ENCODE data around the gene NMNAT1.
"Not testable (repeated sequence)": the region's sequence is repeated elsewhere in the genome, so short reads cannot be mapped to it uniquely, and the experiment has no call there.

NMNAT1 gene

DNA sequence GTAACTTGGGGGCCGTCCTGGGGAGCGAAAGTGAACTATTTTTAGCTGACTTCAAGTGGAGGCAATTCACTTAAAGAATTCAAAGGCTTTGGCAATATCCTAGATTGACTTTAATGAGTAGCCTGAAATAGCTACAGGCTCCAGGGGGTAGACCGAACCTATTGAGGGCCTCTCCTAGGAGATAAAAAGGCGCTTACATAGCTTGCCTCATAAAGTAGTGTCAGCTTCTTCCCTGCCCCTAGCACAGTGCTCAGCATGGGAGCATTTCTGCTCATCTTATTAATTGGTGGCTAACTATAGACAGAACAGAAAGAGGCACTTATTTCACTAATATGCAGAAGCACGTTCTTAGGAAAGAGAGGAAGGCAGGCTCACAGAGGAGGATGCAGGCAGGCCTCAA lies 20.9 kb upstream of the NMNAT1 start:
- FAIRE-seq: no peak

DNA sequence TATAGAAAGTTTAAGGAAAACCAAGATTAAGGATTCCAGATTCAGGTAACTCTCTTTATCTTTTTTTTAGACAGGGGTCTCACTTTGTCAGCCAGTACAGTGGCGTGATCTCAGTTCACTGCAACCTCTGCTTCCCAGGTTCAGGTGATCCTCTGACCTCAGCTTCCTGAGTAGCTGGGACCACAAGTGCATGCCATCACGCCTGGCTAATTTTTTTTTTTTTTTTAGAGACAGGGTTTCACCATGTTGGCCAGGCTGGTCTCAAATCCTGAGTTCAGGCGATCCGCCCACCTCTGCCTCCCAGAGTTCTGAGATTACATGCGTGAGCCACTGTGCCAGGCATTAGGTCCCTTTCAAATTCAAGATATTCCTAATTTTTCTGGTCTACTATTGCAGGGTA lies 16.0 kb upstream of the NMNAT1 start:
- no peak for FAIRE-seq

DNA sequence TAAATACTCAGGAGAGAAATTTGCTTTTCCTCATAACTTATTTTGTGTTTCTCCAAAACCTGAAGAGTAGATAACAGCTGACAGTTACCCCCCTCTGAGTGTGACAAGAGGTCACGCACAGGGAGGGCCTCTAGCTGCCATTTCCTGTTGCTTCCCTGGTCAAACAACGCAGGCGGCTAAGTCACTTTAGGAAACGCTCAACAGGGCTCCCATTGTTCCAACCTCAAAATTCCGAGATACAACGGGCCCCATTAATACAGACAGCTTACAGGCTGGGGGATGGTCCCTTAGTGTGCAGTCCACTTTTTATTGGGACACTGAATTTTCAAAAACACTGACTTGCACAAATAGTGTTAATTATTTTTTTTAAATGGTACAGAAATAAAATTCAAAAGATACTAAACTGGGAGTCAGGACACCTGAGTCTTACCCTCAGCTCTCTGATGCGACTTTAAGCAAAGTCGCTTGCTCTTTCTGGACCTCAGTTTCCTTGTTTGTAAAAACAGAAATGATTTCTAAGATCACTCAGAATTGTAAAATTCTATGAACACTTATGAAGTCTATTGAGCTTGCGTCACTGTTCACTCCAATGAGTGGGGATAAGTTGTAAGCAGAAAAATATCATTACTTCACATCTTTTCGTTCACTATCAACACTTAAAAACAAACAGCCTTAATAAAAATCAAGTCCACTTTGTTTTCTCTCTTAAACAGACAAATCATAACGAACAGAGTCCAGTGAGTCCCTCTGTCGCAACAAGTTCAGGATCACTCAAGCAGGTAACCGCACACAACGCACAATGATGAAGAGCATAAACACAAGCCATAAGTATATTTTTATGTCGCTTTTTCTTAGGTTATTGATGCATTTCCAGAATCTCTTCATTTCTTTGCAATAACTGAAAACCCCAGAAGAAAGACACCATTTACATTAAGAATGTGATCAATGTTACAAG lies 13.6 kb upstream of the NMNAT1 start:
- FAIRE-seq: no peak

DNA sequence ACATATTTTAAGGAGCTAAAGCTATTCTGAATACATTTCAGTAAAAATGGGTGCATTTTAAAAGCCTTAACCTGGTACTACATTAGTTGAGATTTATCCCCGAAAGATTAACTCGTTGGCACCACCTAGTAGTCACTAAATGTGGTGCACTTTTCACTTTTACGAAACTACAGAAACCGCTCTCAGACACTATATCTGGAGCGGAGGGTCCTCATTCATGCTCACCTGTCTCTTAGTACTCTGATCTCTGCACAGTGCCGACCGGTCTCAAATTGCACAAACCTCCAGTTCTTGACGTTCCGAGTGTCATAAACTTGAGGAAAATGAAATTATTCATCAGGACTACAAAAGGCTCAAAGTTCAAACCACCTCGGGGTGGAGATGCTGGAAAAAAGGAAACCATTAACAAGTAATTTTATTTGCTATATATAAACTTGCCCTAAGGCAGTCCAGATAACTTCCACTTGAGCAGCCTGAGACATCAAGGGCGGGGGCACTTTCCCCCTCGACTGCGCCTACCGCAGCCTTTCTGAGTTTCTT lies 806 bp upstream of the NMNAT1 start:
- peak; percentile 62 for FAIRE-seq

DNA sequence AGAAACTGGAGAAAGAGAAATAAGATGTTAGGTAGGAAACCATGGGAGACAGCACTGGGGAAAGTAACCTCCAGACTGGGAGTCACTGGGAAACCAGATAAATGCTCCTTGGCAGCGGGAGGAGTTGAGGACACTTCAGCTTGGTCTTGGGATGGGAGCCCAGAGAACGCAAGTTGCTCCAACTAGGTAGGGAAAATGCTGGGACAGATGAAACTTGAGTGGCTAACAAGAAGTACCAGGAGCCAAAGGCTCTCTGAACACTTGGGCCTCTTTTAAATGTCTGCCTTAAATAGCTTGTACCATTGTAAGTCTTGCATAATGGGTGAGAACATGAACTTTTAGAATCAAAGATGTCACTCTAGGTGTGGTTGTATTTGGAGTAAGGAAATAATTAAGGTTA lies 3.0 kb downstream of the NMNAT1 start:
- FAIRE-seq: no peak

DNA sequence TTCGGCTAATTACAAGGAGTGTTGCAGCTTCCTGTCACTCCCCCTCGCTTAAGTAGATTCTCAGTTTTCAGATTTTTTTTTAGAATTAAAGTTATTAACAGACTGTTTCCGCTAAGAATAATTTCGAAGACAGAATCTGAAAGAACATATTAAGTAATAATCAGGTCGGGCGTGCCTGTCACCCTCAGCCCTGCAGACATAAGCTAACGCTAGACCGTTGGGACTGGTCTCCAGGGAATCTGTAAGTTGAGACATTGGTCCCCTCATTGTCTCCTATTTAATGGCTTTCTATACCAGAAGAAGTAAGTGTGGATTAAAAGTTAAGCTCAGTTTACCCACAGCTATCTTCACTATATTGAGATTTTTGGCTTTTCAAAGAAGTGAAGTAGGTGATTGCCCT lies 14.5 kb downstream of the NMNAT1 start:
- no peak for FAIRE-seq

DNA sequence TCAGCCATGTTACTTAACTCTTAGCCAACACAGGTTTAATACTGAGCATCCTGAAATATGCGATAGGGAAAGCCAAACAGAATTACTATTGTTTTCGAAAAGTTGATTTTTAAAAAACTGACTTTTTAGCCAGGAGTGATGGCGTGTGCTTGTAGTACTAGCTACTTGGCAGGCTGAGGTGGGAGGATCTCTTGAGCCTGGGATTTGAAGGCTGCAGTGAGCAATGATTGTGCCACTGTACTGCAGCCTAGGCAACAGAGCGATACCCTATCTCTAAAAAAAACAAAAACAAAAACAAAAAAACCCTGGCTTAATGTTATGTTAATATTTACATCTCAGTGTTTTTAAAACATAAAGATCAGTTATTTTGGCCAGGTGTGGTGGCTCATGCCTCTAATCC lies 16.7 kb downstream of the NMNAT1 start:
- no peak for FAIRE-seq

DNA sequence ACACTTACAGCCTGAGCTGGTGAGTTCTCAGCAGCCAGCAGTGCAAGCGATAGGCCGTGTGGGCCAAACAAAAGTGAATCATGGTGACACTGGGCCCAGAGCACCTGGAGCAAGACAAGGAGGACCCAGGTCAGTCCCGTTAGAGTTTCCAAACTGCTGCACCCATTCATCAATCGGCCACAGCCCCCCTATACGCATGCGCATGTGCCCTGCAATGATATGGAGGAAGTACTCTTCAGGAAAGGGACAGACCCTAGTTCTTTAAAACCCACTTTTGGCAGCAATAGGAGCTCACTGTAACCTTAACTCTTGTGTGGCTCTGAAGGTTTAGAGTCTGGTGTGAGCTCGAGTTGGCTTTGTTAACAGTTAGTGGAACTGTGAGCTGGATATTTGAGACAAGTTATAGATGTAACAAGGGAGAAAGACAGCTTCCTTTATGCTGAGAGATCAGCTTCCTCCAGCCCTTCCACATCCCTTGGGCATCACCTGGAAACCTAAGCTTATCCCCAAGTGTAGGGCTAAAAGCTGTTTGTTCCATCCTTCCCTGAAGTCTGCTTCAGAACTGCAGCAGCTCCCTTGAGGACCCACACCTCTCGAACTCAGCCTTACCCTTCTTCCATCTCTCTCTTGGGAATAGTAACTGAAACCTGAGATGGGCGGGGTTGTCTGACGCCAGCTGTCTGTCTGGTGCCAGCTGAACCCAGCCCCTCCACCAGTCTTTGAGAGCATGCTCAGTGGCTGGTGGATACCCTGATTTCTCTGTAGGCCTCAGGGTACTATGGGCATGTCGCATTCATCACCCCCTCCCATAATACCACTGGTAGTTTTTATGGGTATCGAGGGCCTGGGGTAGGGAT lies 17.7 kb downstream of the NMNAT1 start:
- no peak for FAIRE-seq

DNA sequence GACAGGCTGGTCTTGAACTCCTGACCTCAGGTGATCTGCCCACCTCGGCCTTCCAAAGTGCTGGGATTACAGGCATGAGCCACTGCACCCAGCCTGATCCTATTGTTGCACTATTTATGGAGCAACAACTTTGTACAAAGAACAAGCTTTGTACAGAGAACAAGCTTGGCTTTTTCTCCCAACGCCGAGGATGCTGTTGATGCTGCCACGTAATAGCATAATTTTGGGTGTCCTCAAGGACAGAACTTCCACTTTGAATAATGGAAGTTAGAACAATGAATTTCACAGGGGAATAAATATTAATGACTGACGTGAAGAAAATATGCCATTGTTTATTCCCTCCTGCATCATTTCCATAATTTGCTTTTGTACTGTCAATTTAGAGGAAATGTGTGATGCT lies 41.0 kb downstream of the NMNAT1 start:
- FAIRE-seq: no peak

DNA sequence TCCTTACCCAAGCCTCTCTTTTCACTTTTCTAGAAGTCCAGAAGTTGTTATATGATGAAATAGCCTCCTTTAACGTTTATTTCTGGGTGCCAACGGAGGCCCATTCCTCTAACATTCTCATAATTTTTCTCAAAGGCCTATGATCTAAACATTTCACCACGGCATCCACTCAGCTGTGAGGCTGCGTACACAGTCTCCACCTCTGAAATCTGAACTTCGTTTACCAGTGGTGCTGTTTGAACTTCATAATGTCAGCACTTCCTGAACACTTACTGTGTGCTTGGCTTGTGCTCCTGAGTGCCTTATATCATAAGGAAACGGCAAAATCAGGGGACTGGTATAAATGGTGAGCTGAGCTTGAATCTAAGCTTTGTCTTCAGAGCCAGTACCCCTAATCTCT lies 41.7 kb downstream of the NMNAT1 start:
- no peak for FAIRE-seq

DNA sequence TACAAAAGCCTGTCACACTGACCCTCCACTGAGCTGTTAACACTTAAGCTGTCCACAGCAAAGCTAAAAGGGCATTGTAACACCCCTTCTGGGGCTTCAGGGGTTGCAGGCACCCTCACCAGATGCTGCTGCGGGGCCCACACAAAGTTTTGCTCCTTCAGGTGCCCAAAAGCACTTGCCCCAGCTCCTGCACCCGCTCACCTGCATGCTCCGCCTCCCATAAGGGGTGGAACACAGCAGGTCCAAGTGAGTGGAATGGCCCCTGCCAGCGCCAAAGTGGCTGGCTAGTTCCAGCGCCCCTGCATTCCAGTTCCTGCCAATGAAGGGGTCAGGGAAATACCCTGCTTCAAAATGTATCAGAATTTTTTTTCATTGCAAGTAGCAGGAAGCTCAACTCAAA lies 46.5 kb downstream of the NMNAT1 start:
- FAIRE-seq: no peak

DNA sequence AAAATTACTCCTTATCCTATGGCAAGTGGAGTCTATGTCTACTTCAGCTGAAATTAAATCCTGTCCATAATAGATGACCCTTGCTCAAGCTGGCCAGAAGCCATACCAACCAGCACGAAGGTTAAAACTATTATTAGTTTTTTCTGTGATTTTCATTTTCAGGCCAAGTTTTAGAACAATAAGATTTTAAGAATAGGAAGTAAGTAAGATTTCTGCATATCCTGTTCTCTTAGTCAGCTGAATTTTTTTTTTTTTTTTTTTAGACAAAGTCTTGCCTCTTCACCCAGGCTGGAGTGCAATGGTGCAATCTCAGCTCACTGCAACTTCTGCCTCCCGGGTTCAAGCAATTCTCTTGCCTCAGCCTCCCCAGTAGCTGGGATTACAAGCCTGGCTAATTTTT lies 47.7 kb downstream of the NMNAT1 start:
- FAIRE-seq: no peak

DNA sequence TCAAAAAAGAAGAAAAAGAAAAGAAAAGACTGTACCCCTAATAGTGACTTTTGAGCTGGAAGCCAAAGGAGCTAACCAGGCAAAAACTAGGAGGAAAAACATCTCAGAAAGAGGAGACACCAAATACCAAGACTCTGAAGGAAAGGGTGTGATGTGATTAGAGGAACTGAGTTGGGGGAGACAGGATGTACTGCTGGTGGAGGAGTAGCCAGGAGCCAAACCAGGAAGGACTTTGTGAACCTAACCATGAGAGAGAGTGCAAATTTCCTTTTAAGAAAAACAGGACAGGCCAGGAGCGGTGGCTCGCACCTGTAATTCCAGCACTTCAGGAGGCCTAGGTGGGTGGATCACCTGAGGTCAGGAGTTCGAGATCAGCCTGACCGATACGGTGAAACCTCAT lies 49.6 kb downstream of the NMNAT1 start:
- no peak for FAIRE-seq

DNA sequence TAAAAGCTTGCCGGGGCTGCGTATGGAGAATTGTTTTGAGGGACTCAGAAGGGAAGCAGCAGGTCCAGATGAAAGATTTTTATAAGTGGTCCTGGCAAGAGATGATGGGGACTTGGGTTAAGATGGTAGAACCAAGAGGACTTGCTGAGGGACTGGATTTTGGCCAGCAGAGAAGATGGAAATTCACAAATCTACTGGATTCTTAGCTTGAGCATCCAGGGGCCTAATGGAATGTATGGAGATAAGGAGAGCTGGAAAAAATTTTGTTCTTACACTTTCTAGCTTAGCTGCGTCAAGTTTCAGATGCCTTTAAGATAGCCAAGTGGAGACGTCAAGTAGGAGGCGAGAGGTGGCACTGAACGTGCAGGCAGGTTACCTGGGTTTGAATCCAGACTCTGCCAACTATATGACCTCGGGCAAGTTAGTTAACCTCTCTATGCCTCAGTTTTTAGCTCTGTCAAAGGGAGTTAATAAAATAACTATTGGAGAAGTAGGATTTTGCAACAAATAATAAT lies 50.3 kb downstream of the NMNAT1 start:
- FAIRE-seq: no peak

DNA sequence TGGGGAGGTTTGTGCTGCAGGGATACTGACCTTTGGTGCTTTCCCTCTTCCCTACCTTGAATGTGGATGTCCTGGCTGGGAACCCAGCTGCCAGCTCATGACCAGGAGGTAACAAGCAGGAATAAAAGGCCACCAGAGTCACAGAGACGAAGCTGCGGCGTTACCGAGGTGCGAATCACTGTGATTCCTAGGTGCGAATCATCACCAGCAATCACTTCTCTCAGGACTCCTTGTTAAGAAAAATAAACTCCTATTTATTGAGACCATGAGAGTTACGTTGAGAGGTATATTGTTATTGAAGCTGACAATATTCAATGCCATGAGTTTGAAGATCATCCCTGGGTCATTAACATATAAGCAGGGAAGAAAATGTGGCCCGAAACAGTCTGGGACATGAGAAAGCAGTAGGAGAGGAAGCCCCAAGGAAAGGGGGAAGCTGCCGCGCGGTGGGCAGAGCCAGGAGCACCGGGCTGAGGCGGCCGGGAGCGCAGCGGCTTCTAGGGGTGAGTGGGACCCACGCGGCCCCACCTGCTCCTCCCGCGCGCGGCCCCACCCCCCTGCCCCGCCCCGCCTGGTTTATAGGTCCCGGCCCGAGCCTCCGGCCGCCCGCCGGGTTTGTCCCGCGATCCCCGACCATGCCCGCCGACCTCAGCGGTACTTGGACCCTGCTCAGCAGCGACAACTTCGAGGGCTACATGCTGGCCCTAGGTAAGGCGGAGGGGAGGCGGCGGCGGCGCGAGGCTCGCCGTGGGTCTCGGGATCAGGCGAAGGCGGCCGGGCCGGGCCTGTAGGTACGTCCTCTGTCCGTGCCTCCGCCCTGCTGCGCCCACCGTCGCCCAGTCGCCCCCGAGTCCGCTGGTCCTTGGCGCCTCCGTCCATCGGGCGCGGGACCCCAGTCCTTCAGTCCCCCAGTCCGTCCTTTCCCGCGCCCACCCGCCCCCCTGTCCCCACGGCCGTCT lies 53.6 kb downstream of the NMNAT1 start, which contains the start of gene RBP7:
Gene RBP7 (plus strand): TSS at position 605 of the 959 bp plus-strand sequence. CDS start 31 bp downstream, at position 636.
- no peak for FAIRE-seq

DNA sequence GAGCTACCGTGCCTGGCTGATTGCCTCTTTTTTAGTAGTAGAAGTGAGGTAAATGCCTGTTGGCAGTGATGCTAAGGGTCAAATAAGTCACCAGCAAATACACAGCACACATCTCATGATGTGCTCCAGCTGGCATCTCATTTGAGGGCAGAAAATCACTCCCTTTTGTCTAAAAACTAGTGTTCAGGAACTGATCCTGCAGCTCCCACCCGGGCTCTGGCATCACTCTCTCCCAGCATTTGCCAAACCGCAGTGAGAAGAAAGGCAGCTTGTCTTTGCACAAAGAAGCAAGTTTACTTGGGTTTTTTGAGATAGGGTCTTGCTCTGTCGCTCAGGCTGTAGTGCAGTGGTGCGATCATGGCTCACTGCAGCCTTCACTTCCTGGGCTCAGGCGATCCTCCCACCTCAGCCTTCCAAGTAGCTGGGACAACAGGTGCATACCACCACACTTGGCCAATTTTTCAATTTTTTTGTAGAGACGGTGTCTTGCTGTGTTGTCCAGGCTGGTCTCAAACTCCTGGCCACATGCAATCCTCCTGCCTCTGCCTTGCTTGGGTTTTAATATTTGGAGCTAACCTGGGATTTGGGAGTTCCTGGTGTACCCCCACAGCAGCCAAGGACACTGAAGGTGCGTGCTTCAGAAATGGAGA lies 57.9 kb downstream of the NMNAT1 start:
- no peak for FAIRE-seq

DNA sequence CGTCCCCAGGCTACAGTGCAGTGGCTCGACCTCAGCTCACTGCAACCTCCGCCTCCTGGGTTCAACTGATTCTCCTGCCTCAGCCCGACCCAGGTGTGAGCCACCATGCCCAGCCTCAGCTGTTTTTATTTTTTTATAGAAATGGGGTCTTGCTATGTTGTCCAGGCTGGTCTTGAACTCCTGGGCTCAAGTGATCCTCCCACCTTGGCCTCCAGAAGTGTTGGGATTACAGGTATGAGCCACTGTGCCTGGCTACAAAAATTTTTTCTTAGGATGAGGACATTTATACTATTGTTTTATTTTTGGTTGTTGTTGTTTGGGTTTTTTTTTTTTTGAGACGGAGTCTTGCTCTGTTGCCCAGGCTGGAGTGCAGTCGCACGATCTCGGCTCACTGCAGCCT lies 62.0 kb downstream of the NMNAT1 start:
- not testable (repeated sequence) for FAIRE-seq

DNA sequence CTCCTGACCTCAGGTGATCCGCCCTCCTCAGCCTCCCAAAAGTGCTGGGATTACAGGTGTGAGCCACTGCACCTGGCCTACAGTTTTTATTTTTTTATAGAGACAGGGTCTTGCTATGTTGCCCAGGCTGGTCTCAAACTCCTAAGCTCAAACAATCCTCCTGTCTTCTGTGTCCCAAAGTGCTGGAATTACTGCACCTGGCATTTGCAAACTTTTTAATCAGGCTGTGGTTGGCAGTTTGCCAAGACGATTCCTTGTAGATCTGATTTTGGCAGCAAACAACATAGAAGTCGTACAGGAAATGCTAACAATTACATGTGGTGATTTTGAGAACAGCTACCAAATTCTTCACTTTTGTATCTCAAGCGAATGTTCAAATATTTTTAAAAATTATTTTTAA lies 63.9 kb downstream of the NMNAT1 start:
- no peak for FAIRE-seq

DNA sequence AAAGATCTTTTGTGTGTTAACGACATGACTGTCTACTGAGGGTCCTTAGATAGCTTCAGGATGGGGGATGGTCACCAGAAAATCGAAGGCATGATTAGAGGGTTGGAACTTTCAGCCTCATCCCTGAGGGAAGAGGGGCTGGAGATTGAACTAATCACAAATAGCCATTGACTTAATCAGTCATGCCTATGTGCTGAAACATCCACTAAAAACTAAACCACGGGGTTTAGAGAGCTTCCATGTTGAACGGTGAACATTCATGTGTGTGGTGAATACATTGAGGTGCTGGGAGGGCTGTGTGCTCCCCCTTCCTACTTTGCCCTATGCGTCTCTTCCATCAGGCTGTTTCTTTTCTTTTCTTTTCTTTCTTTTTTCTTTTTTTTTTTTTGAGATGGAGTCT lies 70.7 kb downstream of the NMNAT1 start:
- FAIRE-seq: no peak

DNA sequence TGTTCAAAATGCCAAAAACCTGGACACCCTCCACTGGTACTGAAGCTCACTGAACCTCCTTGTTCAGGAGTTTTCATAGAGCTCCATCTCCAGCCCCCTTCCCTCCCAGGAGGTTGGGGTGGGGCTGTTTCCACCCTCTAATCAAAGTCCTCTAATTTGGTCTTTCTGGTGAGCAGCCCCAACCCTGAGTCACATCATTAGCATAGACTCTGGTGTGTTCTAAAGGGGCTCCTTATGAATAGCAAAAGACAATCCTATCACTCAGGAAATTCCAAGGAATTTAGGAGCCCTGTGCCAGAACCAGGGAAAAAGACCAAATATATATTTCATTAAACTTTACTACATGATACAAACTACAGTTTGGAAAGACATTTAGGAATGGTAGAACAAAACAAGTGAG lies 76.3 kb downstream of the NMNAT1 start:
- no peak for FAIRE-seq

DNA sequence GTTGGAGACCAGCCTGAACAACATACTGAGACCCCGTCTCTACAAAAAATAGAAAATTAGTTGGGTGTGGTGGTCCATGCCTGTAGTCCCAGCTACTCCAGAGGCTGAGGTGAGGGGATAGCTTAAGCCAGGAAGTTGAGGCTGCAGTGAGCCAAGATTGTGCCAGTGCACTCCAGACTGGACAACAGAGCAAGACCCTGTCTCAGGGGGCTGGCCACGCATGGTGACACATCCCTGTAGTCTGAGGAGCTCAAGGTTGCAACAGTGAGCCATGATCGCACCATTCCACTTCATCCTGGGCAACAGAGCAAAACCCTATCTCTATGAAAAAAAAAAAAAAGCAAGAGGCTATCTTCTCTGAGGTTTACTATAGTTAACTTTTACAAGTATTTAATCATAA lies 76.8 kb downstream of the NMNAT1 start:
- FAIRE-seq: no peak
